Gastroesophageal sphincter (tissue), 4 donors: ENCODE results near the gene C22orf31. TPM values are rescaled to one million over a fixed set of nuclear protein-coding genes. Genes with fewer than 3 reads are reported as not detected.

Experiments
- ATAC-seq: fragments of 150-250 bp; one replicate; pipeline ENCODE4 v1.9.1; 2016; ENCODE audit warnings: mild to moderate bottlenecking, moderate library complexity
- H3K27ac ChIP-seq, 4 donors: fragments of 200-600 bp; sonication (generic) in 3 of 4; 1 replicate in 3 of 4; 2 replicates in 1 of 4; pipeline ENCODE4 v1.5.1; 2016 to 2019
- H3K27me3 ChIP-seq: fragments of 200-600 bp; sonication (generic); one replicate; pipeline ENCODE4 v1.5.1; 2019
- H3K36me3 ChIP-seq, 2 donors: fragments of 200-600 bp; sonication (generic); one replicate each; pipeline ENCODE4 v1.5.1; 2019; ENCODE audit warnings: control low read depth in 1 of 2
- H3K4me1 ChIP-seq, 3 donors: fragments of 200-600 bp; sonication (generic); 1 replicate in 2 of 3; 2 replicates in 1 of 3; pipeline ENCODE4 v1.5.1; 2016 to 2019; ENCODE audit warnings: control low read depth in 2 of 3
- H3K4me3 ChIP-seq, 2 donors: fragments of 200-600 bp; sonication (generic); one replicate each; pipeline ENCODE4 v1.5.1; 2019; ENCODE audit warnings: mild to moderate bottlenecking in 1 of 2, moderate library complexity in 1 of 2
- H3K9me3 ChIP-seq, 3 donors: fragments of 200-600 bp; sonication (generic); one replicate each; pipeline ENCODE4 v1.5.1; 2017 to 2019; ENCODE audit warnings: control low read depth in 2 of 3
- EP300 ChIP-seq: sonication (generic); formaldehyde crosslinking; IDR thresholded peaks from one replicate; pipeline ENCODE4 v1.6.1; 2017; ENCODE audit warnings: antibody characterized with exemption, mild to moderate bottlenecking
- POLR2A ChIP-seq, 2 donors: fragments of 450-650 bp; IDR thresholded peaks; one replicate each; pipeline ENCODE4 v1.6.1; 2017; ENCODE audit warnings: antibody characterized with exemption in 2 of 2, mild to moderate bottlenecking in 2 of 2, moderate library complexity in 1 of 2
- POLR2AphosphoS5 ChIP-seq: sonication (generic); formaldehyde crosslinking; IDR thresholded peaks from one replicate; pipeline ENCODE4 v1.6.1; 2017; ENCODE audit warnings: antibody characterized with exemption
- WGBS, 2 donors: methylation state at CpG; one replicate each; pipeline ENCODE4 v1.1.5; 2018; ENCODE audit warnings: low coverage in 1 of 2; 5-methylcytosine and 5-hydroxymethylcytosine counted together
- total RNA-seq, 4 donors: library from RNA; depleted of rRNA; stranded (reverse); fragments of >200 nt; gene quantifications; one replicate each; pipeline ENCODE4 v1.1.0, GENCODE V29; 2016
- TF ChIP-seq, protein P1 (sequence below), 4 experiments: fragments of 200-600 bp in 2 of 4; fragments of 450-650 bp in 2 of 4; sonication (generic) in 1 of 4; IDR thresholded peaks; one replicate each; pipeline ENCODE4 v1.5.1; 2017 to 2019; ENCODE audit warnings: antibody characterized with exemption in 4 of 4, mild to moderate bottlenecking in 2 of 4, moderate library complexity in 2 of 4

The C22orf31 gene
- total RNA-seq, 4 donors from 2014 or later: not detected

DNA sequence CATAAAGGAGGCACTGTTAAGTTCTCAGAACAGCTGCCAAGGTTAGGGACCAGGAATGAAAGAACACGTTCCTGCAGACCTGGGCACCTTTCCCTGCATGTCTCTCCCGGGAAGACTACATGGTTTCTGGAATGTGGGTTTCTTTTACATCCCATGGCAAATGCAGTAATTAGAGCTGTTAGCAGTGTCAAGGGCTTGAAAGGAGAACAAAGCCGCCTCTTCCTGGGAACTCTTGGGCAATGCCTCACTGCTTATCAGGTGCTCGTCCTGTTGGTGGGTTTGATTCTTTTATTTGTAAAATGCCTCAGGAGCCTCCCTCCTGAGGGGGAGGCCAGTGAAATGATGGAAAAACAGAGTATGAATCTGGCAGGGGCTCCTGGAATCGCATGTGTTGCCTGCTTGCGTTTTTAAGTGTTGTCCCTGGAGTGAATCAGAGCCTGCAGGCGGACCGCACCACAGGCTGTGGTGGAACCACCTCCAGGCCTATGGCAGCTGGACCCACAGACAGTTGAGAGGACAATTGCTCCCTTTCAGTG lies 723 bp upstream of the C22orf31 start:
- WGBS, 2 donors: 34 to 100% methylated on average over 1 to 3 of the region's 8 CpGs
- Histone ChIP-seq H3K9me3 (no peaks in the 10 kb centered on the region), H3K4me3 (no peak overlapping the region), H3K36me3 (no peaks in the 10 kb centered on the region), H3K27ac (no peak overlapping the region), H3K27me3 (peaks cover 5% of the 10 kb centered on the region), H3K4me1 (no peaks in the 10 kb centered on the region)
- no peak for ATAC-seq
- TF ChIP-seq EP300 (no peak), POLR2AphosphoS5 (no peak), POLR2A (IDR thresholded peaks at IDR 0.05) (no peak)
- TF ChIP-seq, protein P1, sequence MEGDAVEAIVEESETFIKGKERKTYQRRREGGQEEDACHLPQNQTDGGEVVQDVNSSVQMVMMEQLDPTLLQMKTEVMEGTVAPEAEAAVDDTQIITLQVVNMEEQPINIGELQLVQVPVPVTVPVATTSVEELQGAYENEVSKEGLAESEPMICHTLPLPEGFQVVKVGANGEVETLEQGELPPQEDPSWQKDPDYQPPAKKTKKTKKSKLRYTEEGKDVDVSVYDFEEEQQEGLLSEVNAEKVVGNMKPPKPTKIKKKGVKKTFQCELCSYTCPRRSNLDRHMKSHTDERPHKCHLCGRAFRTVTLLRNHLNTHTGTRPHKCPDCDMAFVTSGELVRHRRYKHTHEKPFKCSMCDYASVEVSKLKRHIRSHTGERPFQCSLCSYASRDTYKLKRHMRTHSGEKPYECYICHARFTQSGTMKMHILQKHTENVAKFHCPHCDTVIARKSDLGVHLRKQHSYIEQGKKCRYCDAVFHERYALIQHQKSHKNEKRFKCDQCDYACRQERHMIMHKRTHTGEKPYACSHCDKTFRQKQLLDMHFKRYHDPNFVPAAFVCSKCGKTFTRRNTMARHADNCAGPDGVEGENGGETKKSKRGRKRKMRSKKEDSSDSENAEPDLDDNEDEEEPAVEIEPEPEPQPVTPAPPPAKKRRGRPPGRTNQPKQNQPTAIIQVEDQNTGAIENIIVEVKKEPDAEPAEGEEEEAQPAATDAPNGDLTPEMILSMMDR (IDR thresholded peaks at IDR 0.05): no peak

DNA sequence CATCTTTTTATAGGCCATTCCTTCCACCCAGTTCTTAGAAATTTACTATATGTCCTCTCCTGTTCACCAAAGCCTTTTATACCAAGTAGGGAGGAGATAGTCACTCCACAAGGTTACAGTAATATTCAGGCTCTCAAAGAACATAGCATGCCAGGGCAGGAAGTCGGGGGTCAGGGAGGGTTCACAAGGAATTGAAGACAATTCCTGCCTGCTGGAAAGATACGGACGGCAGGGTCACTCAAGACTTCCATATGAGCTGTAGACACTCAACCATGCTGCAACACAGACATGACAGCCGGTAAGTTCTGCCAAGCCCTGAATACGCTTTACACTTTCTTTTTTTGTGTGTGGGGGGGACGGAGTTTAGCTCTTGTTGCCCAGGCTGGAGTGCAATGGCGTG lies 700 bp downstream of the C22orf31 start:
- no peaks in the 10 kb centered on the region for H3K36me3 ChIP-seq
- H3K27me3 ChIP-seq: peaks cover 5% of the 10 kb centered on the region
- no peaks in the 10 kb centered on the region for H3K9me3 ChIP-seq
- WGBS, 2 donors: 51 to 66% methylated on average over 4 to 7 of the region's 7 CpGs
- no peak for ATAC-seq
- H3K27ac ChIP-seq: no peak overlapping the region
- no peak overlapping the region for H3K4me3 ChIP-seq
- H3K4me1 ChIP-seq: no peaks in the 10 kb centered on the region
- TF ChIP-seq POLR2AphosphoS5: no peak
- no peak for TF ChIP-seq POLR2A (IDR thresholded peaks at IDR 0.05)
- TF ChIP-seq EP300: no peak
- TF ChIP-seq, protein P1 (IDR thresholded peaks at IDR 0.05): no peak

DNA sequence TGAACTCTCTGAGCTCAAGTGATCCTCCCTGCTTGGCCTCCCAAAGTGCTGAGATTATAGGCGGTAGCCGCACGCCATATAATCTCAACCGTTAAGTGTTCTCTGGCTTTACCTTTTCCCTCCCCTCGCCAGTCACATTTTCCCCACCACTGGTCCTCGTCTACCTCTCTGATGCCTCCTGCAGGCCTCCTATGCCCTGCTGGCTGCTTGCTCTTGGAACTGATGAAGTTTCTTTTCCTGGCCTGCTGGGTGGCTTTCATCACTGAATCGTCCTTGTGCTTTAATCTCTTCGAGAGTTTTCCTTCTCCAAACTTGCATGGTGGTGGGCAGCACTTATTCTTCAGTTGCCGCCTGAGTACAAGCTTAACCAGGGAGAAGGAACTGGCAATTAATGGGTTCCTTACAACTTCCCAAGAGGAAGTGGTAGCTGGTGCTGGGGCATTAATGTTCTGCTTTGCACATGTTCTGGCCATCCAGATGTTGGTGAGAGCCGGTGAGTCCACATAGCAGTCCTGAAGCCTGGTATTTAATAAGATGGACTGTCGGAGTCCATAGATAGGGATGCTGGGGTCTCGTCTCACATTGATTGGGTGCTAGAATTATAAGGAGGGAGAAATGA lies 1.3 kb downstream of the C22orf31 start:
- no peaks in the 10 kb centered on the region for H3K9me3 ChIP-seq
- 79 to 81% methylated on average over 3 to 11 of the region's 12 CpGs for WGBS, 2 donors
- no peak overlapping the region for H3K27ac ChIP-seq
- H3K4me1 ChIP-seq: no peaks in the 10 kb centered on the region
- no peak for TF ChIP-seq POLR2A (IDR thresholded peaks at IDR 0.05)
- TF ChIP-seq, protein P1 (IDR thresholded peaks at IDR 0.05): no peak
- H3K4me3 ChIP-seq: no peak overlapping the region
- H3K36me3 ChIP-seq: no peaks in the 10 kb centered on the region
- ATAC-seq: no peak
- peaks cover 5% of the 10 kb centered on the region for H3K27me3 ChIP-seq

DNA sequence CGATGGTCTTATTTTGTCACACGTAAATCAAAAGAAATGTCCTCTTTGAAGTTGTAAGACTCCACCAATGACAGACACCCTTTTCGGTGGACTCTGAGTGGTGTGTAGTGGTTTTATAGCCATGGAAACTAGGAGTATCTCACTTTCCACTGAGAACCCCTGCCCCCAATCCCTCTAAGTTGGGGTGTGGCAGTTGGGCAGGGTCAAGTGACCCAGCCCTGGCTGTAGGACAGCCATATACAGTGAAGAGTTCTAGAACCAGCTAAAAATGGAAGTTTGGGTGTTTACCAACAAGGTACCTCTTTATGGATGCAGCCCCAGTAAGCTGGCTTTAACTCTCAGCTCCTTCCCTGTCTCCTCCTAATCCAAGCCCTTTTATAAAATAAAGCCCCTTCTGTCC lies 5.2 kb downstream of the C22orf31 start:
- 94% methylated on average over 2 of the region's 3 CpGs; no CpG with 5 or more reads in 1 of the 2 donors for WGBS, 2 donors
- no peak for ATAC-seq
- Histone ChIP-seq H3K27me3 (no peaks in the 10 kb centered on the region), H3K4me3 (no peak overlapping the region), H3K36me3 (peaks cover 0 to under 1% of the 10 kb centered on the region in 2 donors), H3K9me3 (no peaks in the 10 kb centered on the region), H3K4me1 (no peaks in the 10 kb centered on the region), H3K27ac (no peak overlapping the region)
- TF ChIP-seq POLR2AphosphoS5 (no peak), POLR2A (IDR thresholded peaks at IDR 0.05) (no peak), EP300 (no peak)
- TF ChIP-seq, protein P1 (IDR thresholded peaks at IDR 0.05): no peak

DNA sequence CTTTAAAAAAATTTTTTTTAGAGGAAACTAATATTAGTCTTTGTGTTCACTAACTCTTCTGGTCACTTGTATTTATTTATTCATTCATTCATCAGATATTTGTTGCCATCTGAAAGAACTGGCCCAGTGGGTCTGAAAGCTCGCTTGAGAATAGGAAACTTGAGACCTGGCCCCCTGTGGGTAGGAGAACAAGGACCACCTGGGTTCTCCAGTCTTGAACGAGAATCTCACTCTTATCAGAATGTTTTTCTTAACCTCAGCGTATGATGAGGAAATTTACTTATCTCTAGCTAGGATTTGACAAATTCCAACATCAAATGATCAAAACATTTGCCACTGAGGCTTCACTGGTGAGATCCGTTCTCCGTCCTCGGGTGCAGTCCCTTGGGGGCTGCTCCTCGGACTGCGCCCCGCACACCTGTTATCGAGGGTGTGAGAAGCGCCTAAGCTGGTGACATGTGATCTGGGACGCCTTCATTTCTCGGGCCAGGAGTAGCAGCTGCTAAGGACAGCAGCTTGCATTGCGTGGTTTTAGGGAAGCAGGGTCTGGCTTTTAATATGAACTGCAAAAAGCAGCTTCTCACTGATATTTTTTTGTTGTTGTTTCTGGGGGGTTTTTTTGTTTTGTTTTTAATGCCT lies 6.3 kb downstream of the C22orf31 start:
- Histone ChIP-seq H3K4me3 (no peak overlapping the region), H3K36me3 (peaks cover 0 to 12% of the 10 kb centered on the region in 2 donors), H3K27ac (no peak overlapping the region), H3K9me3 (no peaks in the 10 kb centered on the region), H3K27me3 (no peaks in the 10 kb centered on the region), H3K4me1 (no peaks in the 10 kb centered on the region)
- WGBS, 2 donors: 79 to 91% methylated on average over 5 to 11 of the region's 14 CpGs
- no peak for ATAC-seq
- TF ChIP-seq, protein P1 (IDR thresholded peaks at IDR 0.05): no peak
- TF ChIP-seq POLR2AphosphoS5 (no peak), POLR2A (IDR thresholded peaks at IDR 0.05) (no peak), EP300 (no peak)
